RWPE1 (cell line): ENCODE measurements around the gene PTPRN2.
"Not testable (repeated sequence)": the region's sequence is repeated elsewhere in the genome, so short reads cannot be mapped to it uniquely, and the experiment has no call there.

Experiments used
- CTCF ChIA-PET: fragments of 350-600 bp; sonication (Branson Sonifier 250); formaldehyde crosslinking; extraction: SDS; loops from one replicate; lab custom pipeline; 2021; lab: Yijun Ruan, JAX
- POLR2A ChIA-PET: fragments of 400-600 bp; formaldehyde crosslinking; extraction: SDS; loops from one replicate; lab custom pipeline; 2020; ENCODE audit warnings: antibody characterized with exemption; ENCODE audit not compliant: low non-redundant PET; lab: Yijun Ruan, JAX
- DNase-seq: peaks from one replicate; pipeline ENCODE4 v3.0.0; 2012; ENCODE audit warnings: low spot score
- H3K27ac ChIP-seq: fragments of 450-650 bp; 2 replicates; pipeline ENCODE4 v1.5.1; 2017
- TF ChIP-seq, protein P1 (sequence below): fragments of 450-650 bp; conservative IDR thresholded peaks from 2 replicates; pipeline ENCODE4 v1.5.1; 2017; ENCODE audit warnings: low read depth, mild to moderate bottlenecking

The PTPRN2 gene

DNA sequence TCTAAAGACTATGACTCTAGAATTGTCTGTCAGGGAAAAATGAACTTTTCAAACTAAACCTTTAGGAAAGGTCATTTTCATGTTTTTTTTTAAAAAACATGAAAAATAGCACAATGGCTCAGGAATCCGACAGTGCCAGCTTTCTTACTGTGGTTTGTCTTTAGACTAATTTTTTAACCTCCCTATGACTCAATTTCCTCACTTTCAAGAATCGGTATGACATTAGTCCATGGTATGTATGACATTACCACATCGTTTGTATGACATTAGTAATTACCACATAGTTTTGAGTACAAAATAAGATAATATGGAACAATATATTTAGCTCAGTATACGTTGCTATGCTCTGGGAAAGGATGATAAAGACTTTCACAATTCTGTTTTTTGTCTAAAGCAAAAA is 383.2 kb downstream of the PTPRN2 start:
- no peak for DNase-seq
- ChIA-PET CTCF (no interaction called here), POLR2A (no interaction called here)
- TF ChIP-seq, protein P1, sequence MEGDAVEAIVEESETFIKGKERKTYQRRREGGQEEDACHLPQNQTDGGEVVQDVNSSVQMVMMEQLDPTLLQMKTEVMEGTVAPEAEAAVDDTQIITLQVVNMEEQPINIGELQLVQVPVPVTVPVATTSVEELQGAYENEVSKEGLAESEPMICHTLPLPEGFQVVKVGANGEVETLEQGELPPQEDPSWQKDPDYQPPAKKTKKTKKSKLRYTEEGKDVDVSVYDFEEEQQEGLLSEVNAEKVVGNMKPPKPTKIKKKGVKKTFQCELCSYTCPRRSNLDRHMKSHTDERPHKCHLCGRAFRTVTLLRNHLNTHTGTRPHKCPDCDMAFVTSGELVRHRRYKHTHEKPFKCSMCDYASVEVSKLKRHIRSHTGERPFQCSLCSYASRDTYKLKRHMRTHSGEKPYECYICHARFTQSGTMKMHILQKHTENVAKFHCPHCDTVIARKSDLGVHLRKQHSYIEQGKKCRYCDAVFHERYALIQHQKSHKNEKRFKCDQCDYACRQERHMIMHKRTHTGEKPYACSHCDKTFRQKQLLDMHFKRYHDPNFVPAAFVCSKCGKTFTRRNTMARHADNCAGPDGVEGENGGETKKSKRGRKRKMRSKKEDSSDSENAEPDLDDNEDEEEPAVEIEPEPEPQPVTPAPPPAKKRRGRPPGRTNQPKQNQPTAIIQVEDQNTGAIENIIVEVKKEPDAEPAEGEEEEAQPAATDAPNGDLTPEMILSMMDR = no peak
- H3K27ac ChIP-seq = no peak overlapping the region

DNA sequence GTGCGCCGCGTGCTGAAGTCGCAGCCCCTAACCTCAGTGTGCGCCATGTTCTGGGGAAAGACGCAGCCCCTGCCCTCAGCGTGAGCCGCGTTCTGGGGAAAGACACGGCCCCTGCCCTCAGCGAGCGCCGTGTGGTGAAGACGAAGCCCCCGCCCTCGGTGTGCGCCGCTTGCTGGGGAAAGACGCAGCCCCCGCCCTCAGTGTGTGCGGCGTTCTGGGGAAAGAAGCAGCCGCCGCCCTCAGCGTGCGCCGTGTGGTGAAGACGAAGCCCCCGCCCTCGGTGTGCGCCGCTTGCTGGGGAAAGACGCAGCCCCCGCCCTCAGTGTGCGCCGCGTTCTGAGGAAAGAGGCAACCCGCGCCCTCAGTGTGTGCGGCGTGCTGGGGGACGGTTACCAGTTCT is 383.7 kb downstream of the PTPRN2 start:
- POLR2A ChIA-PET, H3K27ac ChIP-seq, CTCF ChIA-PET, DNase-seq: not testable (repeated sequence)

DNA sequence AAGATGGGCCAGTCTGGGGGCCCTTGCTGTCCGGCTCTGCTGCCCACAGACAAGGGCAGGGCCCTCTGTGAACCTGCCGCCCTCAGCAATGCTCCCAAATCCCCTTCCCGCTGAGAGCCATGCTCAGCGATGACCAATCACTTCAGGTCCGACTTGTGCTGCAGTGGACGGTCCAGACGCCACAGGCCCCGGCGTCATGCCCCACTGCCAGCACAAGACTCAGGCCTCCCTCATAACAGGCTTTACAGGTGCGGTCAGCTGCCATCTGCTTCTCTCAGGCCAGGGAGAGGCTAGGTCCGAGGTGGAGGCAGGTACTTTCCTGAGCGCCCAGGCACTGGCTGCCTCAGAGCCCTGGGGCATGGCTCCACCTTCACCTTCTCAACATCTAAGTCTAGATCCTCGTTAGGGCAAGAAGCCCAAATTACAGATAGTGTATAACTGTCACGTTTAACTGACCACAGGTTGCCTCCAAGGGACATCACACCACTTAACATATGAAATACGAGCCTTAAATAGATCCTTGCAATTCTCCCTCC is 393.2 kb downstream of the PTPRN2 start:
- H3K27ac ChIP-seq = no peak overlapping the region
- no peak for DNase-seq
- CTCF ChIA-PET = no interaction called here
- TF ChIP-seq, protein P1 = no peak
- POLR2A ChIA-PET = no interaction called here

DNA sequence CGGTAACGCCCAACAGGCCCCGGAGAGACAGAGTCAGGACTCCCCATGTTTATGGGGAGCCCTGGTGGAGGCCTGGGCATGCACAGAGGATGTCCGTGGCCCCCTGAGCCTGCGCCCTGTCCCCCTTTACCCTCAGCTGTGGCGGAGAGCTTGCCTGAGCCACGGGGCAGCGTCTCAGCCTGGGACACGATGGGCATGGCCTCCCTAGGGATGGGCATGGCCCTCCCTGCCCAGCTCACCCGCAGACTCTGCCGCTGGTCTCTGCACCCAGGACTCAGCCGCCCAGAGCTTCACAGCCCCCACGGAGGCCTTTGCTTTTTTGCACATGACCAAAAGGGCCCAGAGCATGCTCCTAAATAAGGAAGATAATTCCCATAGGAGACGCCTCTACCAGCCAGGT is 394.2 kb downstream of the PTPRN2 start:
- DNase-seq = no peak
- H3K27ac ChIP-seq = no peak overlapping the region
- ChIA-PET CTCF (no interaction called here), POLR2A (no interaction called here)
- TF ChIP-seq, protein P1 = no peak

DNA sequence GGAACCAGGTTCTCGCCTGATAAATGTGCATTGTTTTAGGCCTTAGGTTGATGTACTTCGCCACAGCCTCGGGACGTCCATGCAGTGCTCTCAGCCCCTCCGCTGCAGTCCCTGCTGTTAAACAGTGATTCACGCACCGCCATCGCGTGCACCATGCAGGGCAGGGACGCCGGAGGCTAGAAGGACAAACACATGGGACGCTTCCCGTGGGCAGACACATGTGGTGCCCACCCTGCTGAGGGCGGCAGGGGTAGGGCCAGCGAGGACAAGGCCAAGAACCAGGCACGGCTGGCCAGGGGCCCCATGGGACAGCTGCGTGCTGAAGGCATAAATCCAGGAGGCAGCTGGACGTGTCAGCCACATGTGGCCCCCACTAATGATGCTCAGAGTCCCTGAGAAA is 394.7 kb downstream of the PTPRN2 start:
- no peak for DNase-seq

DNA sequence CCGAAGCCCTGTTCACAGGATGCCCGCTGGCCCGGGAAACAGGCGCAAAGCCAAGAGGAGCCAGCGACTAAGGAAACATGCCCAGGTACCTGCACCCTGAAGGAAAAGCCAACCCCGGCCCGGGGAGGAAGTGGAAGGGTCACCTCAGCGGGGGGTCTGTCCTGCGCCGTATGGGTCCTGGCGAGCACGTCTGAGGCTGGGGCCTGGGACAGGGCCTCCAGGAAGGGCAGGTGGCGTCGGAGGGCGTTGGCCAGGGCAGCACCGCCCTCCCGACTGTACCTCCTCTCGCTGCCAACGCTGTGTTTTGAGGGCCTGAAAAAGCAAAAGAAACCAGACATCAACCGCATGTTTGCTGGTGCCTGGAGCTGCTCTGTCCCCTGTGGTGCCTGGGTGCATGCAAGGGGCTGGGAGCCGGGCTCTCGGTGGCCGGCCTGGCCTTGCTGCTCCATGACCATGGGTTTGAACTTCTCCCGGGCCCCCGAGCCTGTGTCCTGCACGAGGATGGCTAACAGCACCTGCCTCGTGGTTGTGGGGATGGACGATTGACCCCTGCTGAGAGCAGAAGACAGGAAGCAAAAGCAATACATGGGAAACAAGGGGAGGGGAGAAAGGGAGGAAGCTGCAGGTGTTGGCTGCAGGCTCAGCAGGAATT is 395.3 kb downstream of the PTPRN2 start:
- ChIA-PET CTCF (no interaction called here), POLR2A (no interaction called here)
- no peak for DNase-seq
- H3K27ac ChIP-seq = no peak overlapping the region
- TF ChIP-seq, protein P1 = no peak

More for the DNA sequence above, 394.7 kb downstream of the PTPRN2 start:
- TF ChIP-seq, protein P1 = no peak
- POLR2A ChIA-PET = no interaction called here
- CTCF ChIA-PET = no interaction called here
- H3K27ac ChIP-seq = no peak overlapping the region

DNA sequence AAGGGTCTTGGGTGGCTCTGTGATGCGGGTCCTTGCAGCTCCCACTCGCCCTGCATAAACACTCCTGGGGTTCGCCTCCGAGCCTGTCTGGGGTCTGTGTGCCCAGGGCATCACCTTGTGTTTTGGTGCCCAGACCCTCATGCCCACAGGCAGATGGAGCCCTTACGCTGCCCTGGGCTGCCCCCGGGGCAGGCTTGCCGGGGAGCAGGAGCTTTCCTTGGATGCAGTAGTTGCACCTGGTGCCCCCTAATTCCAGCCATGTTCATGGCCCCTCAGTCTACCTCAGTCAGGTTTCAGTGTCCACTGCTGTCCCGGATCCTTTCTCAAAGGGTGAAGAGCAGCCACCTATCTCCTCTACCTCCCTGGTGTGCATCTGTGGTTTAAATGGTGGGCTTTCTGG is 396.0 kb downstream of the PTPRN2 start:
- ChIA-PET CTCF (no interaction called here), POLR2A (no interaction called here)
- no peak for DNase-seq
- no peak overlapping the region for H3K27ac ChIP-seq
- TF ChIP-seq, protein P1 = no peak
